GM12892 (cell line): ENCODE data around the gene PTPRN2.

Experiments
- POLR2A ChIP-seq: IDR thresholded peaks from 2 replicates; pipeline ENCODE4 v1.6.1; 2011; ENCODE audit warnings: low read depth, low read length, control low read depth
- POLR2AphosphoS5 ChIP-seq: IDR thresholded peaks from 2 replicates; pipeline ENCODE4 v1.6.1; 2011; ENCODE audit warnings: low read depth, low read length, control low read depth
- TAF1 ChIP-seq: IDR thresholded peaks from 2 replicates; pipeline ENCODE4 v1.6.1; 2011; ENCODE audit warnings: low read depth, mild to moderate bottlenecking, control low read depth, low read length, borderline replicate concordance

DNA sequence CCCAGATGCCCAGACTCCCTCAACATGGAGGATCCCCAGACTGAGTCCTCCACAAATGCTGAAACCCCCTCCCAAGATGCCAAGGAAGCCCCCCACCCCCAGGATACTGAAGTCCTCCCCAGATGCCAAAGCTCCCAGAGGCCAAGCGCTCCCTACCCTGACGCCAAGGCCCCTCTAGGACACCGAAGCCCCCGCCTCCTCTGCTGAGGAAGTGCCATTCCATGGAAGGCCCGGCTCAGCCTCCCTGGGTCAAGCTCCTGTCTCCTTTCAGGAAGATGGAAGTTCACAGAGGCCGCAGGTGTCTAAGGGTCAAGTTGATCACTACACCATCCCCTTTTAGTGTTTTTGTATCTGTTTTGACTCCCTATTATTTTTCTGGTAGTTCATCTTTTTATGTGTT, 644.1 kb downstream of the PTPRN2 start:
- TF ChIP-seq POLR2A (no peak), POLR2AphosphoS5 (no peak), TAF1 (no peak)
